HFF-Myc (cell line): ENCODE data around the gene SNX30.

Experiments used
- DNase-seq: peaks from one replicate; pipeline ENCODE4 v3.0.0-alpha.2; 2011; ENCODE audit warnings: low read depth; ENCODE audit errors: extremely low read depth
- H3K4me3 ChIP-seq: replicated peaks from 2 replicates; pipeline ENCODE4 v1.5.1; 2011; ENCODE audit warnings: low read depth, mild to moderate bottlenecking, control low read depth, low read length
- TF ChIP-seq, protein P1 (sequence below): IDR thresholded peaks from 2 replicates; pipeline ENCODE4 v1.5.1; 2012; ENCODE audit warnings: mild to moderate bottlenecking, low read depth, low read length, control low read depth; ENCODE audit errors: missing control alignments

Gene SNX30

GRCh38 chr9:112892981-112893380 lies 142.4 kb downstream of the SNX30 start:
- no peak for DNase-seq

DNA sequence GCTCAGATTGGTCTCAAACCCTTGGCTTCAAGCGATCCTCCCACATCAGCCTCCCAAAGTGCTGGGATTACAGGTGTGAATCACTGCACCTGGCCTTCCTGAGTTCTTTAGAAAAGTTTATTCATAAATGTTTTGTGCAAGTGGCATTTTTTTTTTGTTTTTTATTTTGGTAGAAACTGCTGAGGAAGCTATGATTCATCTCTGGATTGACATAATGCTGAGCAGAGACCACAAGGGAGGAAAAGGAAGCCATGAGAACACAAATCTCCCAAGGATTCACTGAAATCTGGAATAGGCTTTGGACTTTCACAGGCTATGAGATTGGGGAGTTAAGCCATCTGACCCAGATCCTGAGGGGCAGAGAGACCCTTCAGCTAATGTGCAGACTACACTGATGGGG lies 143.5 kb downstream of the SNX30 start:
- no peak for DNase-seq
- TF ChIP-seq, protein P1, sequence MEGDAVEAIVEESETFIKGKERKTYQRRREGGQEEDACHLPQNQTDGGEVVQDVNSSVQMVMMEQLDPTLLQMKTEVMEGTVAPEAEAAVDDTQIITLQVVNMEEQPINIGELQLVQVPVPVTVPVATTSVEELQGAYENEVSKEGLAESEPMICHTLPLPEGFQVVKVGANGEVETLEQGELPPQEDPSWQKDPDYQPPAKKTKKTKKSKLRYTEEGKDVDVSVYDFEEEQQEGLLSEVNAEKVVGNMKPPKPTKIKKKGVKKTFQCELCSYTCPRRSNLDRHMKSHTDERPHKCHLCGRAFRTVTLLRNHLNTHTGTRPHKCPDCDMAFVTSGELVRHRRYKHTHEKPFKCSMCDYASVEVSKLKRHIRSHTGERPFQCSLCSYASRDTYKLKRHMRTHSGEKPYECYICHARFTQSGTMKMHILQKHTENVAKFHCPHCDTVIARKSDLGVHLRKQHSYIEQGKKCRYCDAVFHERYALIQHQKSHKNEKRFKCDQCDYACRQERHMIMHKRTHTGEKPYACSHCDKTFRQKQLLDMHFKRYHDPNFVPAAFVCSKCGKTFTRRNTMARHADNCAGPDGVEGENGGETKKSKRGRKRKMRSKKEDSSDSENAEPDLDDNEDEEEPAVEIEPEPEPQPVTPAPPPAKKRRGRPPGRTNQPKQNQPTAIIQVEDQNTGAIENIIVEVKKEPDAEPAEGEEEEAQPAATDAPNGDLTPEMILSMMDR = no peak
- H3K4me3 ChIP-seq = no peak overlapping the region

More at GRCh38 chr9:112892981-112893380, 142.4 kb downstream of the SNX30 start:
- TF ChIP-seq, protein P1 = no peak
- no peak overlapping the region for H3K4me3 ChIP-seq

DNA sequence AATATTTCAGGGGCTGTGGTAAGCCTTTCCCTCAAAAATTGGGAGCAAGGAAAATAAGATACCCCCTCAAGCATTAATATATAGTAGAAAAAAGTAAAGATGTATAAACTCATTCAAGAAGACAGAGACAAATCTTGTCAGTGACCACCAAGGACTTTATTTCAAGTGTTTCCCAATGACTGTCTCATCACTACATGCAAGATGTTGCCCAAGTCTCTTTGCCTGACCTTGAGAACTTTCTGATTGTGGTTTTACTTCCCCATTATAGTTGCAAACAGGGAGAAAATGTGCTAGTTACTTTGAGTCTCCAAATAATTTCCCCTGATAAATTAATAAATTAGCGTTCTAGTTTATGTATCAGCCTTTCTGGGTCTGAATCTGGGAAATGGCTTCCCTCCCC lies 144.1 kb downstream of the SNX30 start:
- no peak overlapping the region for H3K4me3 ChIP-seq
- DNase-seq = no peak
- TF ChIP-seq, protein P1 = no peak

- DNase-seq = no peak
- no peak overlapping the region for H3K4me3 ChIP-seq
- TF ChIP-seq, protein P1 = no peak
Observed at GRCh38 chr9:112896131-112896530, 145.6 kb downstream of the SNX30 start.

- TF ChIP-seq, protein P1 = no peak
- DNase-seq = no peak
- H3K4me3 ChIP-seq = no peak overlapping the region
Observed at GRCh38 chr9:112898872-112899311, 148.3 kb downstream of the SNX30 start.

DNA sequence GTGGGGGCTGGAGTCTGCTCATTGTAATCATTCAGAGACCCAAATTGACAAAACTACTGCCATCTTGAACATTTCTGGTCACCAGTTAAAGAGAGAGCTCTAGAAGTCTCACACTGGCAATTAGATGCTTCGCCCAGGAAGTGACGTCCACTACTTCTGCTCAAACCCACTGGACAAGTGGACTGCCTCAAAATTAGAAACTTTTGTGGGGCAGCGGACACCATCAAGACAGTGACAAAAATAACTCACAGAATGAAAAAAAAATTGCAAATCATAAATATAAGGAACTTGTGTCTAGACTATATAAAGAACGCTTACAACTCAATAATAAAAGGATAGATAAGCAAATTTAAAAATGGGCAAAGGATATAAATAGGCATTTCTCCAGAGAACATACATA lies 149.9 kb downstream of the SNX30 start:
- H3K4me3 ChIP-seq = no peak overlapping the region
- TF ChIP-seq, protein P1 = no peak
- no peak for DNase-seq

DNA sequence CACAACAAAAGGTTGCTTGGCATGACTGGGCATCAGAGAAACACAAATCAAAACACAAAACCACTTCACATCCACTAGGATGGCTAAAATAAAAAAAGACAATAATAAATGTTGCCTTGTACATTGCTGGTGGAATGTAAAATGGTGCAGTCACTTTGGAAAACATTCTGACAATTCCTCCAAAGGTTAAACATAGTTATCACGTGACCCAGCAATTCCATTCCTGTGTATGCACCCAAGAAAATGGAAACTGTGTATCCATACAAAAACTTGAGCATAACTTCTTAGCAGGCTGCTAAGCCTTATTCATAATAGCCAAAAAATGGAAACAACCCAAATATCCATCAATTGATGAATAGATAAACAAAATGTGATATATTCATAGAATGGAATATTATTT lies 150.3 kb downstream of the SNX30 start:
- DNase-seq = no peak
- H3K4me3 ChIP-seq = no peak overlapping the region
- TF ChIP-seq, protein P1 = no peak
